PC-3 (cell line): ENCODE measurements around the gene METTL16. TPM values are rescaled to one million over a fixed set of nuclear protein-coding genes. Genes with fewer than 3 reads are reported as not detected.

Source experiments
- ATAC-seq: fragments of 200-7000 bp; cut with Tn5 transposase; 2 replicates; pipeline ENCODE4 v1.9.1; 2020; ENCODE audit warnings: mild to moderate bottlenecking, moderate library complexity
- BruUV-seq: library from RNA; stranded (reverse); fragments of 400-500 nt; replicated peaks from 2 replicates; lab custom pipeline; 2021; lab: Mats Ljungman, UMichigan
- CTCF ChIA-PET: fragments of 300-600 bp; sonication (Branson Sonifier 250); formaldehyde crosslinking; loops from one replicate; lab custom pipeline; 2022; ENCODE audit warnings: antibody characterized with exemption; lab: Charles Lee
- POLR2A ChIA-PET: fragments of 300-600 bp; sonication (Branson Sonifier 250); formaldehyde crosslinking; loops from one replicate; lab custom pipeline; 2022; ENCODE audit warnings: antibody characterized with exemption; ENCODE audit not compliant: unreplicated experiment; lab: Charles Lee
- DNase-seq: peaks from one replicate; pipeline ENCODE4 v3.0.0-alpha.2; 2015
- H2AFZ ChIP-seq: fragments of 300-600 bp; sonication (generic); 2 replicates; pipeline ENCODE4 v1.6.0; 2016; ENCODE audit warnings: antibody characterized with exemption, low read length
- H3F3A ChIP-seq: fragments of 300-600 bp; sonication (generic); one replicate; pipeline ENCODE4 v1.6.0; 2017; ENCODE audit warnings: antibody characterized with exemption, low read length, control low read depth, mild to moderate bottlenecking; ENCODE audit not compliant: unreplicated experiment
- H3K27ac ChIP-seq: fragments of 300-600 bp; sonication (generic); 2 replicates; pipeline ENCODE4 v1.5.1; 2016; ENCODE audit warnings: mild to moderate bottlenecking, low read length
- H3K27me3 ChIP-seq: fragments of 300-600 bp; sonication (generic); 2 replicates; pipeline ENCODE4 v1.6.1; 2016; ENCODE audit warnings: low read length, mixed read lengths
- H3K36me3 ChIP-seq: fragments of 300-600 bp; sonication (generic); 2 replicates; pipeline ENCODE4 v1.6.1; 2016; ENCODE audit warnings: low read depth, mixed run types, low read length, mixed read lengths
- H3K4me1 ChIP-seq: fragments of 300-600 bp; sonication (generic); 2 replicates; pipeline ENCODE4 v1.5.1; 2016; ENCODE audit warnings: low read length; ENCODE audit not compliant: insufficient read depth
- H3K4me2 ChIP-seq: fragments of 300-600 bp; sonication (generic); 2 replicates; pipeline ENCODE4 v1.6.0; 2016; ENCODE audit warnings: low read length
- H3K4me3 ChIP-seq: fragments of 300-600 bp; sonication (generic); 2 replicates; pipeline ENCODE4 v1.5.1; 2016; ENCODE audit warnings: mild to moderate bottlenecking, low read length, mixed read lengths
- H3K79me2 ChIP-seq: fragments of 300-600 bp; sonication (generic); 2 replicates; pipeline ENCODE4 v1.6.1; 2017; ENCODE audit warnings: low read length, mixed read lengths
- H3K9ac ChIP-seq: fragments of 300-600 bp; sonication (generic); 2 replicates; pipeline ENCODE4 v1.6.0; 2016; ENCODE audit warnings: mild to moderate bottlenecking, low read length
- H3K9me2 ChIP-seq: fragments of 300-600 bp; sonication (generic); replicated peaks from 2 replicates; pipeline ENCODE4 v1.6.1; 2016; ENCODE audit warnings: mixed run types, low read length, mixed read lengths
- H3K9me3 ChIP-seq: fragments of 300-600 bp; sonication (generic); 2 replicates; pipeline ENCODE4 v1.6.1; 2016; ENCODE audit warnings: low read length, mixed read lengths
- H4K20me1 ChIP-seq: fragments of 300-600 bp; sonication (generic); 2 replicates; pipeline ENCODE4 v1.6.1; 2016; ENCODE audit warnings: low read length, mixed read lengths
- EZH2 ChIP-seq: fragments of 300-600 bp; sonication (generic); IDR thresholded peaks from one replicate; pipeline ENCODE4 v1.6.1; 2017; ENCODE audit warnings: antibody characterized with exemption, mild to moderate bottlenecking, low read length; ENCODE audit not compliant: unreplicated experiment
- EZH2phosphoT487 ChIP-seq: fragments of 300-600 bp; sonication (generic); IDR thresholded peaks from 2 replicates; pipeline ENCODE4 v1.6.1; 2018; ENCODE audit warnings: mild to moderate bottlenecking, antibody characterized with exemption, low read length, borderline replicate concordance
- intact Hi-C: fragments of 100-400 bp; cut with micrococcal nuclease; formaldehyde crosslinking; loops from 2 replicates; pipeline ENCODE4 v1.9.0; 2023
- total RNA-seq: library from RNA; depleted of rRNA; stranded (reverse); fragments of >200 nt; gene quantifications from 2 replicates; pipeline ENCODE4 v1.2.3, GENCODE V29; 2014
- TF ChIP-seq, protein P1 (sequence below): fragments of 300-600 bp; sonication (generic); conservative IDR thresholded peaks from 2 replicates; pipeline ENCODE4 v1.5.1; 2017; ENCODE audit warnings: antibody characterized with exemption, low read depth, mild to moderate bottlenecking, low read length

Gene METTL16
- total RNA-seq, 1 experiment from 2014 or later = 20.8 TPM

DNA sequence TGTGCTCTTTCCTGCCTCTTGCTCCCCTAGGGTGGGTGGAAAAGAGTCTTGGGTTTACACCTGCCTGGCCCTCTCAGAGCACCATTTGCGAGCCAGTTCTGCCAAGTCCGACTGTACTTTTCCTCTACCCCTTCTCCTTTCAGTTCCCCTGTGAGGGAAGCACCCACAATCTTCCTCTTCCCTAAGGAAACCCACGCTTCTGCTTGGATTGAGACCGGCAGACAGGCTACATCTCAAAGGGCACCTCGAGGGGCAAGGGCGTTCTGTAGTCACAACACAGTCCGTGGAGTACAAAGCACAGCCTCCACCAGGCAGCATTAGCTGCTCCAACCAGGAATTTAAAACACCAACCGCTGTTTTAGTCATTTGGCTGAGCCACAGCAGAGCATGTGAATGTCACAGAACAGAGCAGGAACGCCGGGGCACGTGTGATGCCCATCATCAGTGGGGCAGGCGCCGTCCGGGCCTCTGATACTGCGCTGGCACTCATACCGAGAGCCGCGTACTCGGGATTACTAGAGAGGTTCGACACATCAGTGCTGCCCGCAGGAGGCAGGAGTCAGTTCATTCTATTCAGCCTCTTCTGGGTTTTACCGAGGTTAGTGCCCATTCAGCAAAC, 97.1 kb downstream of the METTL16 start:
- no peak overlapping the region for H3K4me2 ChIP-seq
- H3K4me3 ChIP-seq = no peak overlapping the region
- H3K9me2 ChIP-seq = no peaks in the 10 kb centered on the region
- POLR2A ChIA-PET = no interaction called here
- no peak for DNase-seq
- CTCF ChIA-PET = interaction anchor here (1.8 kb wide), 2 partner anchors 31 to 32 kb away, joined by 12 to 57 read pairs; no protein-coding TSS in a partner anchor
- H3K79me2 ChIP-seq = no peaks in the 10 kb centered on the region
- H3K36me3 ChIP-seq = peaks cover 6% of the 10 kb centered on the region; the same call in 1 of the 2 replicates
- TF ChIP-seq, protein P1, sequence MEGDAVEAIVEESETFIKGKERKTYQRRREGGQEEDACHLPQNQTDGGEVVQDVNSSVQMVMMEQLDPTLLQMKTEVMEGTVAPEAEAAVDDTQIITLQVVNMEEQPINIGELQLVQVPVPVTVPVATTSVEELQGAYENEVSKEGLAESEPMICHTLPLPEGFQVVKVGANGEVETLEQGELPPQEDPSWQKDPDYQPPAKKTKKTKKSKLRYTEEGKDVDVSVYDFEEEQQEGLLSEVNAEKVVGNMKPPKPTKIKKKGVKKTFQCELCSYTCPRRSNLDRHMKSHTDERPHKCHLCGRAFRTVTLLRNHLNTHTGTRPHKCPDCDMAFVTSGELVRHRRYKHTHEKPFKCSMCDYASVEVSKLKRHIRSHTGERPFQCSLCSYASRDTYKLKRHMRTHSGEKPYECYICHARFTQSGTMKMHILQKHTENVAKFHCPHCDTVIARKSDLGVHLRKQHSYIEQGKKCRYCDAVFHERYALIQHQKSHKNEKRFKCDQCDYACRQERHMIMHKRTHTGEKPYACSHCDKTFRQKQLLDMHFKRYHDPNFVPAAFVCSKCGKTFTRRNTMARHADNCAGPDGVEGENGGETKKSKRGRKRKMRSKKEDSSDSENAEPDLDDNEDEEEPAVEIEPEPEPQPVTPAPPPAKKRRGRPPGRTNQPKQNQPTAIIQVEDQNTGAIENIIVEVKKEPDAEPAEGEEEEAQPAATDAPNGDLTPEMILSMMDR = no peak
- no peak for TF ChIP-seq EZH2phosphoT487
- TF ChIP-seq EZH2 = no peak
- BruUV-seq = no TSS peak
- H3K9ac ChIP-seq = no peak overlapping the region
- no peaks in the 10 kb centered on the region for H3K9me3 ChIP-seq
- no peaks in the 10 kb centered on the region for H3K27me3 ChIP-seq
- no peak overlapping the region for H2AFZ ChIP-seq
- H3K27ac ChIP-seq = no peak overlapping the region
- no peak for ATAC-seq
- intact Hi-C loops = no loop called here
- no peaks in the 10 kb centered on the region for H4K20me1 ChIP-seq
- H3F3A ChIP-seq = no peaks in the 10 kb centered on the region
- H3K4me1 ChIP-seq = no peaks in the 10 kb centered on the region

GRCh38 chr17:2412561-2413021, 99.1 kb downstream of the METTL16 start:
- Histone ChIP-seq H3K4me3 (no peak overlapping the region), H2AFZ (no peak overlapping the region), H3K9me2 (no peaks in the 10 kb centered on the region), H3K79me2 (no peaks in the 10 kb centered on the region), H3F3A (peaks cover 3% of the 10 kb centered on the region), H4K20me1 (no peaks in the 10 kb centered on the region), H3K27ac (no peak overlapping the region), H3K4me1 (peaks cover 4% of the 10 kb centered on the region), H3K9me3 (no peaks in the 10 kb centered on the region), H3K27me3 (no peaks in the 10 kb centered on the region), H3K9ac (no peak overlapping the region), H3K36me3 (peaks cover 6% of the 10 kb centered on the region; the same call in 1 of the 2 replicates), H3K4me2 (no peak overlapping the region)
- no TSS peak for BruUV-seq
- ATAC-seq (peak; percentile 29), DNase-seq (no peak)
- no peak for TF ChIP-seq EZH2
- TF ChIP-seq, protein P1 = no peak; the same call in 1 of the 2 replicates
- TF ChIP-seq EZH2phosphoT487 = no peak
- POLR2A ChIA-PET = no interaction called here
- CTCF ChIA-PET = interaction anchor here (1.0 kb wide), 1 partner anchor 30 kb away, joined by 7 read pairs; no protein-coding TSS in a partner anchor
- intact Hi-C loops = no loop called here

DNA sequence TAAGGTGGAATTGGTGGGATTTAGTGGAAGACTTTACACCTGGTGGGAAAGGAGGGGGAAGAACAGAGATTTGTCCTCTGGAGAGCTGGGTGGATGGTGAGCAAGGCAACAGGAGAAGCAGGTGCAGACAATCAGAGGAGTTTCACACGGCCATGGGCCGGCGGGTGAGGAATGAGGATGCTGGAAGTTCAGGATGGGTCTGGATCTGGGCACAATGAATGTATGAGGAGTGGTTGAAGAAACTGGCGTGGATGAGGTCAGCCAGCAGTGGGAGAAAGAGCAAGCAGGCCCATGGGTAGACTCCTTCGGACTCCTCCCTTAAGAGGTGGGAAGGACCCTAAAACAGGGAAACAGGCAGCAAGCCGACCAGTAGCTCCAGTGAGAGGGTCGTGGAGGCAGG, 100.7 kb downstream of the METTL16 start:
- Histone ChIP-seq H3K4me1 (peaks cover 18% of the 10 kb centered on the region), H3K4me3 (no peak overlapping the region), H2AFZ (no peak overlapping the region), H3K79me2 (no peaks in the 10 kb centered on the region), H3K4me2 (no peak overlapping the region), H3K27ac (no peak overlapping the region), H3K36me3 (peaks cover 6% of the 10 kb centered on the region; the same call in 1 of the 2 replicates), H3F3A (peaks cover 6% of the 10 kb centered on the region), H3K9me2 (no peaks in the 10 kb centered on the region), H3K9me3 (no peaks in the 10 kb centered on the region), H4K20me1 (no peaks in the 10 kb centered on the region), H3K9ac (no peak overlapping the region), H3K27me3 (no peaks in the 10 kb centered on the region)
- TF ChIP-seq EZH2phosphoT487 = no peak
- no peak for TF ChIP-seq EZH2
- TF ChIP-seq, protein P1 = no peak
- BruUV-seq = no TSS peak
- ChIA-PET CTCF (no interaction called here), POLR2A (no interaction called here)
- intact Hi-C loops = no loop called here
- no peak for ATAC-seq
- DNase-seq = no peak
